GM21825 (cell line): ENCODE measurements around the gene ADH1A.
"Not testable (repeated sequence)": the region's sequence is repeated elsewhere in the genome, so short reads cannot be mapped to it uniquely, and the experiment has no call there.

Source experiments
- ATAC-seq: cut with Tn5 transposase; IDR thresholded peaks from one replicate; pipeline ENCODE4 v1.9.1; 2021; ENCODE audit warnings: mild to moderate bottlenecking, moderate library complexity; ENCODE audit not compliant: unreplicated experiment

Gene ADH1A

GRCh38 chr4:99290848-99291786, at the start of gene ADH1A:
TSS of gene ADH1A (minus strand) at chr4:99290985. CDS start at chr4:99290914, 71 bp downstream.
- ATAC-seq = no peak

DNA sequence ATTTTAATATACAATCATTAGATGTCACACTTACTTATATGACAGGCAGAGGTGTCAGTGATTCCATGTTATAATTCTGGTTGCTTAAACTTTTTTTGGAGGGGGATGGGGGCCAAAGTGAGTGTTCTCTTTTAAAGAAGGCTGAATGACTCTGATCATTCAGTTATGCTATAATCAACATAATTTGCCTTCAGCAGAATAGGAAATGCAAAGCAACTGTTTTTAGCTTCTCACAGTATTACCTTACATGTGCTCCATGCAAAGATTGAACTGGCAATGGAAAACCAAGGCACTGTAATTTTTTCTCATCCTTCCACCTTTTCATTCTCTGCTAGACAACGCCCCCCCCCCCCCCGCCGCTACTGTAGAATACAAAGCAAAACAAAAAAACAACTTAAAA, 48.4 kb upstream of the ADH1A start:
- ATAC-seq = no peak

- ATAC-seq = no peak
Observed at GRCh38 chr4:99336553-99336952, 45.8 kb upstream of the ADH1A start.

DNA sequence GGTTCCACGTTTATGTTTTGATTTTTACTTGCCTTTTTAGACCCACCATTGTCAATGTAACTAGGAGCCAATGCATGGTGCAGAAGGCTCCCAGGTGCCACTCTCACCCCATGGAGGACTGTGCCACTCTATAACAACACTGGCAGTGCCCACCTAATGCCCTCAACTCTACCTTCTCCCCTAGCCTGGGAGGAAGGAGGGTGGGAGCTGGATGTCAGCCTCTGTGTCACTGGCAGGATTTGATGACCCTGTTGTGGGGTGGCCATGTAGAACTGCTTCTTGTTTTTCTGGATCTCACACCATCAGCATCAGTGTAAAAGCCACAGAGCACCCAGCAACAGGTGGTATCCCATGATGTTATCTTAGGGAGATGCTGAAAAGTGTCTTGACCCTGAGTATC, 44.1 kb upstream of the ADH1A start:
- no peak for ATAC-seq

DNA sequence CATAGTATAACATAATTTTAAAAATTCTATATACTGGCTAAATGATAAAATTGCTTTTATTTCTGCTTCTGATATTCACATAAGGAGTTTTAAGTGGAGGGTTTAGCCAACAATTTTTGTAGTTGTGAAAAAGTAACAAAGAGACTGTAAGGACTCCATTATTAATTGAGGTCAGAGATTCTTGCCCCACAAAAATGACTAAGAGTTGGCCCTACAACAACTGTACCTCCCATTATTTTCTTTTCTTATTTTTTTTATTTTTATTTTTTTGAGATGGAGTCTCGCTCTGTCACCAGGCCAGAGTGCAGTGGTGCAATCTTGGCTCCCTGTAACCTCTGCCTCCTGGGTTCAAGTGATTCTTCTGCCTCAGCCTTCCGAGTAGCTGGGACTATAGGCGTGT, 39.9 kb upstream of the ADH1A start:
- ATAC-seq = no peak

- ATAC-seq = no peak
Observed at GRCh38 chr4:99329876-99330275, 39.1 kb upstream of the ADH1A start.

DNA sequence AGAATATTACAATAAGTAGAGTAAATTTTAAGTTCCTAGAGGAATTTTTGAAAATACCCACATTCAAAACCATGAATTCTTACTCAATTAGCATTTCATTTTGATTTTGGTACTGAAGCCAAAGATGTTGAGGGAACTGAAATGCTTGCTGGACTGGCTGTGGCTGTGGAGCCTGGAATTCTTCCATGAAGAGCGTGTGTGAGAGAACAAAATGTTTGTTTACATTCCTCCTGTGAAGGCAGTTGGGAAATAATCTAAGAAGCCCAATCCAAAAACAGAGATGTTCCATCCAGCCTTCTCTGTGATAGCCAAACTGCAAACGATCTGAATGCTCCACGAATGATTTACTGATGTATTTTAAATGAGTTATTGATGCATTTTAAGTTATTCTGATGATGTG, 34.2 kb upstream of the ADH1A start:
- no peak for ATAC-seq

- ATAC-seq = no peak
Observed at GRCh38 chr4:99324361-99324760, 33.6 kb upstream of the ADH1A start.

GRCh38 chr4:99323756-99324155, 33.0 kb upstream of the ADH1A start:
- no peak for ATAC-seq

DNA sequence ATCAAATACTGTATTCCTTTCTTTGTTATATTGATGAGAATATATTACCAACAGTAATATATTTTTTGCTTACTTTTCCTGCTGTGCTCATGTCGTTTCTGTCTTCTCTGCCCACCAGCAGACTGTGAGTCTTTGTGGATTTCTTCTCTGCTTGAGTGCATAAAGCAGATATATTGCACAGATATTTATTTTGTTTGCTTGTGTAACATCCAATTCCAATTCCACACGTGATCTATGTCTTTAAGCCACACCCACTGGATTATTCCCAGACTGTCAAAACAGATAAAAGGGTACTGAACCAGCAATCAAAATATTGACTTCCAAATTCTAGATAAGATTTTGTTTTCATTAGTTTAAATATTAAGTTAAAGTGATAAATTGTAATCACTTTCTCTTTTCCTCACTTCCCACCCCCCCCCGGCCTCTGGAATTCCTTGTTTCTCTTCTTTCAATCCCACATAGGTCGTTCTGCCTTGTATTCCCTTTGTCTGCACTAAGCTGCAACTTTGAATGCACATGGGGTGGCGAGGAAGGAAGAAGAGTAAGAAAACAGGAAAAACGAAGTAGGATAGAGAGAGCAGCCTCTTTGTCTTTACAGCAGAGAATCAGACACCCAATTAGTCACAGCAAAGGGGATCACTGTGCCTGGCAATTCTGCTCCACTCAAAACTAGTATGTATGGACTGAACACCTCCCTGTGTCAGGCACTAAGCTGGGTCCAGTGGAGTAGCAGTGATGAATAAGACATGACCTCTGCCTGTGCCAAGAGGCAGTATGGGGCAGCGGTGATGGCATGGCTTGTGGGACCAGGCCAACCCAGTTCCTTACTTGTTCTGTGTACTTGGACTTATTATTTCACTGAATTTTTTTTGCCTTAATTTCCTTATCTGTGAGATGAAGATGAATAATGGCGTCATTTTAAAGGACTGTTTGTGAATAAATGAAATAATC, 30.7 kb upstream of the ADH1A start, which contains the start of gene ADH1B:
Gene ADH1B, minus strand, starts transcription at position 161 of the 951 bp plus-strand sequence. Its CDS starts 70 bp downstream, at position 91.
- ATAC-seq = no peak

DNA sequence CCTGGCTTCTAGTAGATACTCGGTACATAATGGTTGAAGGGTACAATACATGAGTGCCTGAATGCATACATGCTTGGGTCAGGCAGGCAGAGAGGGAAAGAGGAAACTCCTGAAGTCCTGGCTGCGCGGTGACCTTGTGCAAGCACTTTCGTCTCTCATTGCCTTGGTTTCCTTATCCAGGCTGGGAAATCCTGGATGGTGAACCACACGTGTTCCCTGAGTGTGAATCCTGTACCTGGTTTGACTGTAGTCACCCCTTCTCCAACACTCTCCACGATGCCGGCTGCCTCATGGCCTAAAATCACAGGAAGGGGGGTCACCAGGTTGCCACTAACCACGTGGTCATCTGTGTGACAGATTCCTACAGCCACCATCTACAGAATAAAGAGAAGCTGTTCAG, 27.0 kb upstream of the ADH1A start:
- not testable (repeated sequence) for ATAC-seq

DNA sequence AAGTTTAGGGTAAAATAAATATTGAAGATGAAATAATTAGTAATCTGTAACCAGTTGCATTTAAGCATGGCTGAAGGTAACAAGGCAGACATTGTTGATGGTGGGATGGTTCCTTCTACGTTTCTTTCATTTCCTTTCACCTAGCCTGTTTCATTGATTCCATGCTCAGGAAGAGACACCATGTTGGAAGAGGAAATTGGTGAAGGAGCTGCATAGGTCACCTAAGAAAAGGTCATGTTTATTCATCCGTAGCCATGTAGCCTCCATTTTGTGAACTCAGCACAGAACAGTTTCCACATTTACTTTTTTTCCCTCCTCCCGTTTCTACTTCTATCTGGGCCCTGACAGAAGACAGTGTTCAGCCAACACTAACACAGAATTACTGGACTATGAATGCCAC, 26.6 kb upstream of the ADH1A start:
- ATAC-seq = no peak

- ATAC-seq = no peak
Observed at GRCh38 chr4:99315839-99316238, 25.1 kb upstream of the ADH1A start.

GRCh38 chr4:99314211-99314610, 23.4 kb upstream of the ADH1A start:
- ATAC-seq = no peak

- no peak for ATAC-seq
Observed at GRCh38 chr4:99310389-99310788, 19.6 kb upstream of the ADH1A start.

DNA sequence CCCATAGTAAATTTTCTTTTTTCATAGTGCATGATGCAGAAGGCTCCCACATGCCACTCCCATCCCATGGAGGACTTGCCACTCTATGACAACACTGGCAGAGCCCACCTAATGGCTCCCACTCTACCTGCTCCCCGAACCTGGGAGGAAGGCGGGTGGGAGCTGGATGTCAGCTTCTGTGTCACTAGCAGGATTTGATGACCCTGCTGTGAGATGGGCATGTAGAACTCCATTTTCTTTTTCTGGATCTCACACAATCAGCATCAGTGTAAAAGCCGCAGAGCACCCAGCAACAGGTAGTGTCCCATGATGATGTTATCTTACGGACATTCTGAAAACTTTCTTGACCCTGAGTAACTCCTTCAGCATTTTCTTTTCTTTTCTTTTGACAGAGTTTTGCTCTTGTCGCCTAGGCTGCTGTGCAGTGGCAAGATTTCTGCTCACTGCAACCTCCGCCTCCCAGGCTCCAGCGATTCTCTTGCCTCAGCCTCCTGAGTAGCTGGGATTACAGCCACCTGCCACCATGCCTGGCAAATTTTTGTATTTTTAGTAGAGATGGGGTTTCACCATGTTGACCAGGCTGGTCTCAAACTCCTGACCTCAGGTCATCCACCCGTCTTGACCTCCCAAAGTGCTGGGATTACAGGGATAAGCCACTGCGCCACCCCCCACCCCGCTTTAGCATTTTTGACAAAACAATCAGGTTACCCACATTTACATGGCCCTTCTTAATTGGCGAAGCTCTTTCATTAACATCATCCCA, 15.0 kb upstream of the ADH1A start:
- ATAC-seq = no peak

DNA sequence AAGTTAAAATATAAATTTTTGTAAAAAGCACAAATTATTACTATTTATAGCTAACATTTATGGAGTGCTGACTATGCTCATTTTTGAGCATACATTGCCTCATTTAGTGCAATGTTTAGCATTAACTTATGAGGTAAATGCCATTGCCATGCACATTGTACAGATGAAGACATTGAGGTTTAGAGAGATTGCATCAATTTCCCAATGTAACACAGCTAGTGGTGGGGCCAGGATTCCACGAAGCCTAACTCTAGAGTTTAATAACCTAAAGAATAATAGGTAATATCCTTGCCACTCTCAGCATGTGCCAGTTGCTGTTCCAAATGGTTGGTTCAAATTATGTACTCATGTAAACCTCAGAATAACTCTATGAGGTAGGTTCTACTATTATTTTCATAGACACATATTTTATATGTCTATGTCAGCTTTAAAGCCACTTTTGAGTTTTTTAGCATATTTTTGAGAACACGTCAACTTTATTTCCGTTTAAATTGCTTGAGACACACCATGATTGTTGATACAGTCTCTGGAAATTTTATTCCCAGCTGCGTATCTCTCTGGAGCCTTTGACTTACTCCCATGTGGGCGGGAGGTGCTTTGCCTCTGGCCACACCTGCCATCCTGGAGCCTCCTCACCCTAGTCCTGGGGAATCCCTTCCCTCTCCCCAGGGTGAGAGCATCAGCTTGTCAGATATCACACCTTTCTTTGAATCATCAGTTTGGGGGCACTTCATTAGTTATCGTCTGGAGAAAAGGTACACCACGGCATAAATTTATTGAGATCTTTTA, 10.8 kb upstream of the ADH1A start:
- ATAC-seq = no peak

GRCh38 chr4:99300934-99301333, 10.1 kb upstream of the ADH1A start:
- no peak for ATAC-seq

- no peak for ATAC-seq
Observed at GRCh38 chr4:99293357-99293756, 2.6 kb upstream of the ADH1A start.

DNA sequence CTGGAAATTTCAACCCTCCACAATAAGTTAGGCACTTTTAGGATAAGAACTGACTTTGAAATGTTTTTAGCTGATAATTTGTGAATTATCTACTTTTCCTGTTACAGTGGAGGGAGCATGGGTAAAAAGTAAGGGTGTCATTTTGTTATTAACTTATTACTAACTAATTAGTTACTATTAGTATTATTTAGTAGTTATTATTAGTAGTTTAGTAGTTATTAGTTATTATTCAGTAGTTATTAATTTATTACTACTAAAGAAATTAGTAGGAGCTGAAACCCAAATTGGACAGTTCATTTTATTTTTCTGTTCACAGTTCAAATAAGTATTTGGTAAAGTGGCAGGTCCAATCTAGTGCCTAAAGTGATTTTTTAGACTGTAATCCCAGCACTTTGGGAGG, 5.4 kb downstream of the ADH1A start:
- no peak for ATAC-seq
